ENCODE data around the gene ANXA11.

GRCh38 chr10:80132299-80133139 lies 72.8 kb downstream of the ANXA11 start, which contains the start of gene PLAC9:
- TF ChIP-seq EZH2 (IDR thresholded peaks at IDR 0.05) (no peak), FOXP2 (optimal IDR thresholded peaks at IDR 0.05; ENCODE audit: control extremely low read depth, extremely low read length, insufficient read depth) (no peak)

All from SK-N-MC (cell line).